ENCODE measurements around the gene SLC37A4. TPM values are rescaled to one million over a fixed set of nuclear protein-coding genes. Genes with fewer than 3 reads are reported as not detected.

The SLC37A4 gene
- total and polyA plus RNA-seq, 12 donors = 9.2 to 38.9 (median 22.7) TPM

- Histone ChIP-seq H3K36me3 (replicated peaks in 1 of 2) (peaks cover 0 to 81% of the 10 kb centered on the region in 2 donors), H3K4me3 (no peak overlapping the region), H3K9me3 (replicated peaks in 1 of 3) (no peaks in the 10 kb centered on the region), H3K27ac (no peak overlapping the region), H3K27me3 (no peaks in the 10 kb centered on the region), H3K4me1 (replicated peaks in 1 of 2) (peaks cover 6 to 14% of the 10 kb centered on the region in 2 donors)
- 91 to 96% (median 94%) methylated on average over 19 to 23 of the region's 23 CpGs for WGBS, 4 donors
- no peak for DNase-seq
- no peak for TF ChIP-seq POLR2A (IDR thresholded peaks at IDR 0.05)
- TF ChIP-seq CTCF (IDR thresholded peaks at IDR 0.05) = no peak
- intact Hi-C loops (cut with DNase I) = no loop called here
Observed at GRCh38 chr11:119052163-119052814, 21.6 kb upstream of the SLC37A4 start.

- Histone ChIP-seq H3K4me1 (replicated peaks in 1 of 2) (peaks cover 6 to 14% of the 10 kb centered on the region in 2 donors), H3K36me3 (replicated peaks in 1 of 2) (peaks cover 0 to 88% of the 10 kb centered on the region in 2 donors), H3K4me3 (no peak overlapping the region), H3K27me3 (no peaks in the 10 kb centered on the region), H3K27ac (no peak overlapping the region), H3K9me3 (replicated peaks in 1 of 3) (no peaks in the 10 kb centered on the region)
- DNase-seq = no peak
- intact Hi-C loops (cut with DNase I) = no loop called here
- no peak for TF ChIP-seq CTCF (IDR thresholded peaks at IDR 0.05)
- no peak for TF ChIP-seq POLR2A (IDR thresholded peaks at IDR 0.05)
- WGBS, 4 donors = 87 to 92% (median 89%) methylated on average over 16 to 17 of the region's 17 CpGs
Observed at GRCh38 chr11:119051440-119052162, 20.9 kb upstream of the SLC37A4 start.

GRCh38 chr11:119049081-119049480 is 18.4 kb upstream of the SLC37A4 start:
- DNase-seq = no peak
- no peaks in the 10 kb centered on the region for H3K27me3 ChIP-seq
- no peak overlapping the region for H3K27ac ChIP-seq
- TF ChIP-seq CTCF (IDR thresholded peaks at IDR 0.05) (no peak), POLR2A (IDR thresholded peaks at IDR 0.05) (no peak)
- intact Hi-C loops (cut with DNase I) = no loop called here
- H3K4me1 ChIP-seq (replicated peaks in 1 of 2) = no peaks in the 10 kb centered on the region
- H3K4me3 ChIP-seq = no peak overlapping the region
- no peaks in the 10 kb centered on the region for H3K9me3 ChIP-seq (replicated peaks in 1 of 3)
- H3K36me3 ChIP-seq (replicated peaks in 1 of 2) = peaks cover 0 to 98% of the 10 kb centered on the region in 2 donors
- 90 to 96% (median 93%) methylated on average over 7 of the region's 7 CpGs for WGBS, 4 donors

GRCh38 chr11:119048644-119049043 is 18.0 kb upstream of the SLC37A4 start:
- DNase-seq = no peak
- Histone ChIP-seq H3K9me3 (replicated peaks in 1 of 3) (no peaks in the 10 kb centered on the region), H3K27ac (no peak overlapping the region), H3K36me3 (replicated peaks in 1 of 2) (peaks cover 0 to 93% of the 10 kb centered on the region in 2 donors), H3K4me3 (no peak overlapping the region), H3K27me3 (no peaks in the 10 kb centered on the region), H3K4me1 (replicated peaks in 1 of 2) (no peaks in the 10 kb centered on the region)
- intact Hi-C loops (cut with DNase I) = no loop called here
- TF ChIP-seq CTCF (IDR thresholded peaks at IDR 0.05) (no peak), POLR2A (IDR thresholded peaks at IDR 0.05) (no peak)
- WGBS, 4 donors = 90 to 96% (median 91%) methylated on average over 8 to 9 of the region's 9 CpGs
